Astrocyte of the cerebellum (primary cell): ENCODE results near the gene TNNT2.

Experiments used
- DNase-seq: peaks from one replicate; pipeline ENCODE4 v3.0.0-alpha.2; 2011; ENCODE audit warnings: low read depth
- H3K4me3 ChIP-seq: 2 replicates; pipeline ENCODE4 v1.5.1; 2011; ENCODE audit warnings: mild to moderate bottlenecking, low read depth, low read length, moderate library complexity
- CTCF ChIP-seq: IDR thresholded peaks from 2 replicates; pipeline ENCODE4 v1.5.1; 2012; ENCODE audit warnings: low read length, low read depth, moderate library complexity, mild to moderate bottlenecking; ENCODE audit errors: missing control alignments
- in situ Hi-C: cut with HindIII; loops from 2 replicates; pipeline ENCODE4 v1.10.0; 2017; ENCODE audit warnings: low sequenced_read_pairs

Gene TNNT2

GRCh38 chr1:201357211-201357610 is 20.3 kb downstream of the TNNT2 start:
- in situ Hi-C loops, result loop anchor here (5.0 kb wide), 1 partner anchor 80 kb away; no protein-coding TSS in a partner anchor
- no peak overlapping the region for H3K4me3 ChIP-seq
- no peak for DNase-seq
- TF ChIP-seq CTCF, result no peak

- no peak for TF ChIP-seq CTCF
- no peak overlapping the region for H3K4me3 ChIP-seq
- no peak for DNase-seq
- in situ Hi-C loops, result loop anchor here (5.0 kb wide), 1 partner anchor 79 kb away; no protein-coding TSS in a partner anchor
Observed at GRCh38 chr1:201356701-201357100, 20.8 kb downstream of the TNNT2 start.

- no peak for TF ChIP-seq CTCF
- no peak for DNase-seq
- in situ Hi-C loops, result loop anchor here (5.0 kb wide), 1 partner anchor 79 kb away; no protein-coding TSS in a partner anchor
- H3K4me3 ChIP-seq, result no peak overlapping the region
Observed at GRCh38 chr1:201356236-201356635, 21.2 kb downstream of the TNNT2 start.

- in situ Hi-C loops, result loop anchor here (5.0 kb wide), 1 partner anchor 78 kb away; no protein-coding TSS in a partner anchor
- no peak overlapping the region for H3K4me3 ChIP-seq
- DNase-seq, result no peak
- no peak for TF ChIP-seq CTCF
Observed at GRCh38 chr1:201355471-201355870, 22.0 kb downstream of the TNNT2 start.

- DNase-seq, result no peak
- H3K4me3 ChIP-seq, result no peak overlapping the region
- in situ Hi-C loops, result loop anchor here (5.0 kb wide), 1 partner anchor 78 kb away; no protein-coding TSS in a partner anchor
- TF ChIP-seq CTCF, result no peak
Observed at GRCh38 chr1:201354901-201355295, 22.6 kb downstream of the TNNT2 start.

GRCh38 chr1:201354151-201354900 is 23.2 kb downstream of the TNNT2 start:
- no peak for DNase-seq
- TF ChIP-seq CTCF, result no peak
- no peak overlapping the region for H3K4me3 ChIP-seq
- in situ Hi-C loops, result no loop called here
